ENCODE measurements around the gene SBK3.
A peak's percentile ranks its signal among the peaks of the same experiment; 100 is the strongest.
"Not testable (repeated sequence)": the region's sequence is repeated elsewhere in the genome, so short reads cannot be mapped to it uniquely, and the experiment has no call there.

SBK3 gene

DNA sequence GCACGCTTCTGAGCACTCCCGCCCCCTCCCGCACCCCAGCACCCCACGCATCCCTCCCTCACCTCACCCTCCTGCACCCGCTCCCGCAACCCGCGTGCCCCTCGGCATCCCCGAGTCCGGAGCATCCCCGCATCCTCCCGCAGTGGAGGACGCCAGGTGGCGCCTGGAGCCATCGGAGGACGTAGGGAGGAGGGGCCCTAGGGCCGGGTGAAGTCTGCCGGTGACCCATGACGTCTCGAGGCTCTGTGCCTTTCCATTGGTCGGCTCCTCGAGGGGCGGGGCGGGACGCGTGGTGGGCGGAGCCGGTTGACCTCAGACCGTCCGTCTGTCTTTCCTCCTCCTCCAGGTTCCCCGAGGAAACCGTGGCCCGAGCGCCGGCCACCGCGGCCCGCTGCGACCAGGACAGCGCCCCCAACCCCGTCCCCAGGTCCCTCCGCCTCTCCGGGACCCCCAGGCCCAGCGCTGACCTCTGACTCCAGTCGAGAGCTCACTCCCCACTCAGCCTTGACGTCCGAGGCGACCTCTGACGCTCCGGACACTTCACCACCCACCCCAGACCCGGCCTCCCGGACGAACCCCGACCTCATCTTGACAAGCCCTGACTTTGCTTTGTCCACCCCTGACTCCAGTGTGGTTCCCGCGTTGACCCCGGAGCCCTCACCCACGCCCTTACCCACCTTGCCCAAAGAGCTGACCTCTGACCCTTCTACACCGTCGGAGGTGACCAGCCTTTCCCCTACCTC is 28.3 kb downstream of the SBK3 start:
- peak; percentile 82 for DNase-seq

DNA sequence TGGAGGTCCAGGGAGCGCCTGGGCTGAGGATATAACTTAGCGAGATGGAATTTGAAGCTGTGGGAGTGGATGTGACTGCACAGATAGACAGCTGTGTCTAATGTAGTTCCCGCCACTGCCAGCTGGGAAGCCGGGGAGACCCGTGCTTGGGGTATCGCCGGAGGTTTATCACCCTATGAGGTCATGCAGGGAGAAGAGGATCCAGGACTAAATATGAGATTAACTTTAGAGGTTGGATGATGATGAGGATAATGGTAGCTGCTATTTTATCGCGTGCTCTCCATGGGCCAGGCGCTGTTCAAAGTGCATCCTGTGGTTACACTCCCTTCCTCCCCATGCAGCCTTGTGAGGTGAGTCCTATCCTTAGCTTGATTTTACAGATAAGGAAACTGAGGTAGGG is 37.2 kb downstream of the SBK3 start:
- no peak for DNase-seq

DNA sequence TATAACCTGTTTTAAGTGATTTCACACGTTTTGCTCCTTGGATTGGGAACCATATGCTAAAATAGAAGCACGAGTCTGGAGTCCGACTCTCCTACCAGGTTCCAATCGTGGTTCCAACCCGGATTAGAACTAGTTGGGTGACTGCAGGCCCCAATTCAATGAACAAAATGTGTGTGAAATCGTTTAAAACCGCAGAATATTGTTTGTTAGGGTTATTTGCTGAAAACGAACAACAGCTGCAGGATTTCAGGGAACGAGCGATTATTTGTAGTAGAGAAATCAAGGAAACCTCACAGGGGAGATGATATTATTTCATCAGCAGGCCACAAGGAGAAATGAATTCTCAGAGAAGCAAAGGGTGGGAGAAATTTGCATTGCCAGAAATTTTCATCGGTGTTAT is 40.4 kb downstream of the SBK3 start:
- no peak for DNase-seq

DNA sequence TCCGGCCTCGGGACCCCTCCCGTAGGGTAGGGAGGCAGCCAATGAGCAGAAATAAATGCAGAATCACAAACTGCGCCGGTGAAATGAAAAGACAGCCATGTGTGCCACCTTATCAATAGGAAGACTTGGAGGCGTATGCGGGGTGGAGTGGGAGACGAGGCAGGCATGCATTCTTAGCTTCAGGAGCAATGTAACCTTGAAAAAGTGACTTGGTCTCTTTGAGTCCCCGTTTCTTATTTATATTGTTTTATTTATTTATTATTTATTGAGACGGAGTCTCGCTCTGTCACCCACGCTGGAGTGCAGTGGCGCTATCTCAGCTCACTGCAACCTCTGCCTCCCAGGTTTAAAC is 41.1 kb downstream of the SBK3 start:
- no peak for DNase-seq

DNA sequence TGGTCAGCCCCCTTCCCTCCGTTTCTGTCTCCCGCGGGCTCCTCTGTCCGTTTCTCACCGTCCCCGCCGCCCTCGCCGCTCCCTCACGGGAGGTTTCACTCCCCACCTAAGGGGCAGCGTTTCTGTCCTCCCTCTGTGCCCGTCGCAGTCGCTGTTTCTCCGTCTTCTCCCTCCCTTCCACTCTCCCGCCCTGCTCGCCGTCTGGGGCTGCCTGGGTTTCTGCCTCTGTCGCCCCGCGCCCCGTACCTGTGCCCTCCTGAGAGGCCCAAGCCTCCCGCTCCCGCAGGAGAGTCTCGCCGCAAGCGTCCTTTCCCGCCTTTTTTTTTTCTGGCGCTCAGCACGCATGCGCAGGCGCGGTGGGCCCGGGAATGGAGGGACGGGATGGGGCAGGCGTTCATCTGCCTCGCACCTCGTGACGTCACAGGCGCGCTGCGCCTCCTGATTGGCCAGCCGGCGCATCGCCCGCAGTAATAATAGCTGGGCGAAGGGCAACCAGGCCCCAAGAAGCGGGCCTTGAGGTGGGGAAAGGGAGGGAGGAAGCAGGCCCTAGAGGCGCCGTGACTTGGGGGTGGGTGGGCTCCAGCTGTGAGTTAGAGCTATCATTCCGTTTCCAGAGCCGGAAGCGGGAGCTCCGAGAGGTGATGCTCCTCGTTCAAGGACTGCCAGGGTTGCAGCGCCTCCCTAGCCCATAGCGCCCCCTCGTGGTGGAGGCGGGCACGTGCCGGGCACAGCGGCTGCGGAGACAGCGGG is 41.7 kb downstream of the SBK3 start:
- peak; percentile 83 for DNase-seq

DNA sequence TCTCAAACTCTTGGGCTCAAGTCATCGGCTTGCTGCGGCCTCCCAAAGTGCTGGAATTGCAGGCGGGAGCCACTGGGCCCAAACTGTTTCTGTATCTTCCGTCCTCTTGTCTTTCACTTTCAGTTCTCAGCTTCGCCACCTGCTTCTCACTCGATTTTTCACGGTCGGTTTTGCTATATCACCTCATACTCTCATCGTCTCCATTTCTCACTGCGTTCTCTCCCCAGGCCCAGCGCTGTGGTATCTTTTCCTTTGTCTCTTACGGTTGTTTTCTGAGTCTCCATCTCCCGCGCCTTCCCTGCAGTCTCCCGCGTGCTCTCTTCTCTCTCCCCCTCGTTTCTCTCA is 42.2 kb downstream of the SBK3 start:
- DNase-seq: no peak

DNA sequence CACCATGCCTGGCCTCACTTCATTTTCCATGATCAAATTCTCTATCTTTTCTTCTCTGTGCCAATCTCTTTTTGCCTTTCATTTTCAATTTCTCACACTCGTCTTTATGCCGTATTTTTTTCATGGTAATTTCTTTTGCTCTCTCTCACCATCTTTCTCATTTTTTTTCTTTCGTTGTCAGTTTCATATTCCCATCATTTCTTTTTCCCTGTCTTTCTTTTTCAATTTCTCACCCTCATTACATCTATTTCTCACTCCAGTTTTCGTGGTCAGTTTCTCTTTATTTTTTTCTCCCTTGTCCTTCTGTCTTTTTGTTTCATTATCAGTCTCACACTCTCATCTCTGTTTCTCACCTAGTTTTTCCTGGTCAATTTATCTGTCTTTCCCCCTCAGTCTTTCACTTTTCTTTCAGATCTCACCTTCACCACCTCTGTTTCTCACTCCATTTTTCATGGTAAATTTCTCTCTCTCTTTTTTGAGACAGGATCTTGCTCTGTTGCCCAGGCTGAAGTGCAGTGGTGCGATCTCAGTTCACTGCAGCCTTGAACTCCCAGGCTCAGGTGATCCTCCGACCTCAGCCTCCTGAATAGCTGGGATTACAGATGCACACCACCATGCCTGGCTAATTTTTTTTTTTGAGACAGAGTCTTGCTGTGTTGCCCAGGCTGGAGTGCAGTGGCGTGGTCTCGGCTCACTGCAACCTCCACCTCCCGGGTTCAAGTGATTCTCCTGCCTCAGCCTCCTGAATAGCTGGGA is 43.0 kb downstream of the SBK3 start:
- DNase-seq: no peak

DNA sequence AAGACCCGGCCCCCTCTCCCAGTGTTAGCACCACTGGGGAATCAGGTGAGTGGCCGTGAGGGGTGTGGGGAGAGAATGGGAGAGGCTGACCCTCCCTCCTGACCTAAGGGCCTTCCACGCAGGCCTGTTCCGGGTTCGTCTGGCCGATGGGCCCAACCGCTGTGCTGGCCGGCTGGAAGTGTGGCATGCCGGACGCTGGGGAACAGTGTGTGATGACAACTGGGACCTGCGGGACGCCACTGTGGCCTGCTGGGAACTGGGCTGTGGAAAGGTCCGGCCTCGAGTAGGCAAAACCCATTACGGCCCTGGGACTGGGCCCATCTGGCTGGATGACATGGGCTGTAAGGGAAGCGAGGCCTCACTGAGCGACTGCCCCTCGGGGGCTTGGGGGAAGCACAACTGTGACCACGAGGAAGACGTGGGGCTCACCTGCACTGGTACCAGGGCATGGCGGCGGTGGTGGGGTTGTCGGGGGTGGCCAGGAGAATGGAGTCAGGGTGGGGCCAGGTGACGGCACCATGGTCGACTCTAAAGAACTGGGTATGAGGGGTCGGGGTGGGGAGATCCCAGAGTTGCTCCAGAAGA is 44.9 kb downstream of the SBK3 start:
- DNase-seq: no peak

DNA sequence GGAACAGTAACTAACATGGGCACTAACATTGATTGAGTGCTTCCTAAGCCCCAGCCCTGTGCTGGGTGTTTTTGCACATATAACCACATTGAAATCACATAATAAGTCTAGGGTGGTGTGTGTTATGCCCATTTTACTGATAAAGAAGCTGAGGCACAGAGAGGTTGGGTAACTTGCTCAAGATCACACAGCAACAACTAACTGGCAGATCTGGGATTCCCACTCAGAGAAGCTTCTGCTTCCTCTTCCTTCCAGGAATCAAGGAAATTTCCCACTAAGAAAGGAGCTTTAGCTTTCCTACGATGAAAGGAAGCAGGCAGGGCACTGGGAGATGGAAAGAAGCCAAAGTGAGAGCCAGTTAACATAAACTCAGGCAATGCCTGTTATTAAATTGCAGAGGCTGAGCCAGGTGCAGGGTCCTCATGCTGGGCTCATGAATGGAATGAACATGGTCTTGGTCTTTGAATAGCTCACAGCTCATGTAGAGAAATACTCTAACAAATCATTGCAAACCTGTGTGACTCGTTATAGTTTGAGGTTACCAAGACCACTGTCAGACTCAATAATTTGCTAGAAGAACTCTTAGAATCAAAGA is 47.0 kb downstream of the SBK3 start:
- no peak for DNase-seq

DNA sequence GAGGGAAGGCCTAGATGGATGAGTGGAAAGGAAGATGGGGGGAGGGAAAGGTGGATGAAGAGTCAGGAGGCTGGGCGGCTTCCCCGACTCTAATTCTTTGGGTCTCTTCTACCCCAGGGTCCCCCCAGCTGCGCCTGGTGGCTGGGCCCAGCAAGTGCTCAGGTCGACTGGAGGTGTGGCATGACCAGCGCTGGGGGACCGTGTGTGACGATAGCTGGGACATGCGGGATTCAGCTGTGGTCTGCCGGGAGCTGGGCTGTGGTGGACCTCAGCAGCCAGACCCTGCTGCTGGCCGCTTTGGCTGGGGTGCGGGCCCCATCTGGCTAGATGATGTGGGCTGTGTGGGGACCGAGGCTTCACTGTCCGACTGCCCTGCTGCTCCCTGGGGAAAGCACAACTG is 47.6 kb downstream of the SBK3 start:
- DNase-seq: no peak

DNA sequence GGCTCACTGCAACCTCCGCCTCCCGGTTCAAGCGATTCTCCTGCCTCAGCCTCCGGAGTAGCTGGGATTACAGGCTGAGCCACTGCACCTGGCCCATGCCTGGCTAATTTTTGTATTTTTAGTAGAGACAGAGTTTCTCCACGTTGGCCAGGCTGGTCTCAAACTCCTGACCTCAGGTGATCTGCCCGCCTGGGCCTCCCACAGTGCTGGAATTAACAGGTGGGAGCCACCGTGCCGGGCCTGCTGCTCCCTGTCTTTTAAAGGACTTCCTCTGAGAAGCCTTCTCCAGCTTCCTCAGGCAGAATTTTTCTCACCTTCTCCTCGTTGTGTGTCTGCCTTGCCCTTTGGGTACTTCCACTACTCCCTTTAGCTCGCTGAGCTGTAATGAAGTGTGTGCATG is 48.5 kb downstream of the SBK3 start:
- DNase-seq: not testable (repeated sequence)

DNA sequence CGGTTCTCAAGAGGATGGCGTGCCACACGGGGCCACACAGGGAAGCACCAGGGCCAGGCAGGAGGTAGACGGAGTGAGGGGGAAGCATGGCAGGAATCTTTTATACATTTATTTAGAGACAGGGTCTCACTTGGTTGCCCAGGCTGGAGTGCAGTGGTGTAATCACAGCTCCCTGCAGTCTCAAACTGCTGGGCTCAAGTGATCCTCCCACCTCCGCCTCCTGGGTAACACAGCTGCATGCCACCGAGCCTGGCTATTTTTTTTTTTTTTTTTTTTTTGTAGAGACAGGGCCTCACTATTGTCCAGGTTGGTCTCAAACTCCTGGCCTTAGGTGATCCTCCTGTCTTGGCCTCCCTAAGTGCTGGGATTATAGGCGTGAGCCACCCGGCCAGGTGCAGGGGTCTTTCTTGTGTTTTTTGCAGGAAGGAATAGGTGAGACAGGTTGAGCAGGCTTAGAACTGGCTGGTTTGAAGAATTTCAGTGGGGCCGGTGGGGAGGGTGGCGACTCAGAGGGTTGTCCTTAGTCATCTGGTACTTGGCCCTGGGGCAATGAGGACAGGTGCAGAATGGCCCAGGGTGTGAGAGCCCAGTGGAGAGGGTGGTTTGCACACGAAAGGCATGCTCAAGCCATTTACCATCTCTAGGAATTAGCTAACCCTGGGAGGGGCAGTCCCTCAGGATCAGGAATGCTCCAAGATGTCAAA is 49.5 kb downstream of the SBK3 start:
- DNase-seq: no peak

DNA sequence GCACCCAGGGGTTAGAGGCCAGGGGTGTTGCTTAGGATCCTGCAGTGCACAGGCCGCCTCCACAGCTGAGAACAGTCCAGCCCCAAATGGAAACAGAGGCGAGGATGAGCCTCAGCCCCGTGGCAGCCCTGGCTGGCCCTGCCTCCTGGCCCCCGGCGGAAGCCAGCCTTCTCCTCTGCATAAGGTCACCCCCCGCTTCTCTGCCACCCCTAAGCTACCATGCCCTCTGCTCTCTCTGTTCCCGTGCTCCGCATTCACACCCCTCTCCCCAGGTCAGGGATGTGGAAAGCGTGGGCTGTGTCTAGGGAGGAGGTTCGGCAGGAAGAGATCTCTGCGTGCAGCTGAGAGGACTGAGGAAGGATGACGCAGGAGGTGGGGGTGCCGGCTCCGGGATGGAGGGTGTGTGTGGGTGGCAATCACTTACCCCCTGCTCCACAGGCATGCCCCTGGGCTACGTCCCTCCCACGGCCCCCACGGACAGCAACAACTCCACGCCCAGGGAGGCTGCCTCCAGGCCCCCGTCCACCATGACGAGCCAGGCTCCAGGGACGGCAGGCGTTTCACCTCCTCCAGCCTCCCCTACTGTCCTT is 51.1 kb downstream of the SBK3 start:
- DNase-seq: no peak

DNA sequence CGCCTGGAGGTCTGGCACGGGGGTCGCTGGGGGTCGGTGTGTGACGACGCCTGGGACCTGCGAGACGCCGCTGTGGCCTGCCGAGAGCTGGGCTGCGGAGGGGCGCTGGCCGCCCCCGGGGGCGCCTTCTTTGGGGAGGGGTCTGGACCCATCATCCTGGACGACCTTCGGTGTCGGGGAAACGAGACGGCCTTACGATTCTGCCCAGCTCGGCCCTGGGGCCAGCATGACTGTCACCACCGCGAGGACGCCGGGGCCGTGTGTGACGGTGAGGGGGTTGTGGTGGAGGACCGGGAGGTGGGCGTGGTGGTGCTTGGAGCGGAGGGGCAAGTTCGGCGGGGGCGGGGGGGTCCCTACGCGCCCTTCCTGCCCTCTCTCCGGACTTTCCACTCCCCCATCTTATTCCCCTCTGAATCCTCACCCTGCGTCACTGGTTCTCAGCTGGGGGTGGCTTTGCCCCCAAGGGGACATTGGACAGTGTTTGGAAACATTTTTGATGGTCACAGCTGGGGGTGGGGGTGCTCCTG is 51.6 kb downstream of the SBK3 start:
- DNase-seq: no peak

DNA sequence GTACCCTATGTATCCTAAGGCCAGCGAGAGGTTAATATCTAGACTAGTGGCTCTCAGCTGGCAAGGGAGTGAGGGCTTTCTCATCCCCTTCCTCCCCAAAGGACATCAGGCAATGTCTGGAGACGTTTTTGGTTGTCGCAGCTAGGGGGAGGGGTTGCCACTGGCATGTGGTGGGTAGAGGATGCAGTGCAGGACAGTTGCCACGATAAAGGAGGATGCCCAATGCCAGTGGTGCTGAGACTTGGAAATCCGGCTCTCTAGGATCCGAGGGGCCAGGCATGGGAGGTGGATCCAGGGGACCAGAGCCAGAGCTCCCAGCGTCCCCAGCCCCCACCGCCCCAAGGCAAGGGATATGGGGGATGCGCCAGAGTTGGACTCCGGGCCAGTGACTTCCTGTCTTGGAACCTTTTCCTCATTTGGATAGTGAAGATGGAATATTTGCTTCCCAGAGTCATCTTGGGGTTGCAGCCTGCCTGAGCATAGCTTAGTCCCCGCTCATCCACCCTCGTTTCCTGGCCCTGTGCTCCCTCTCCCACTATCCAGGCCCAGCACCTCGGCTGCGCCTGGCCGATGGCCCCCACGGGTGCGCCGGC is 52.2 kb downstream of the SBK3 start:
- DNase-seq: no peak

DNA sequence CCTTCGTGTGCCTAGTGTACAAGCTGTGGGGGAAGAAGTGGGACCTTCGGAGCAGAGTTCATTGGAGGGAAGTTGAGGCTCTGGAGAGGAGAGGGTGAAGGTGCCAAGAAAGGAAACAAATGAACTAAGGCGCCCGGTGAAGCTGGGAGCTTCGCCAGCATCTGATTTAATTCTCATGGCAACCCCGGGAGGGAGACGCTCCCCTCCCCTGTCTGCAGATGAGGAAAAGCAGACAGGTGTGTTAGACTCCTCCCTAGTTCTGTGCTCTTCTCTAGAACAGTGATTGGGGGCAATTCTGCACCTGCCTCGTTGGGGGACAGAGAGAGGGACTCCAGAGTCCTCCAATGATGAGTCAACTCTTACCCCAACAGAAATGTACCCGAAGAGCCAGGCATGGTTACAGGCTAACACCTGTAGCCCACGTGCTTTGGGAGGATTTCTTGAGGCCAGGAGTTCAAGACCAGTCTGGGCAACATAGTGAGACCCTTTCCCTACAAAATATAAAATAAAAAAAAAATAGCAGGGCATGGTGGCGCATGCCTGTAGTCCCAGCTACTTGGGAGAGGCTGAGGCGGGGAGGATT is 52.9 kb downstream of the SBK3 start:
- peak; percentile 23 for DNase-seq

DNA sequence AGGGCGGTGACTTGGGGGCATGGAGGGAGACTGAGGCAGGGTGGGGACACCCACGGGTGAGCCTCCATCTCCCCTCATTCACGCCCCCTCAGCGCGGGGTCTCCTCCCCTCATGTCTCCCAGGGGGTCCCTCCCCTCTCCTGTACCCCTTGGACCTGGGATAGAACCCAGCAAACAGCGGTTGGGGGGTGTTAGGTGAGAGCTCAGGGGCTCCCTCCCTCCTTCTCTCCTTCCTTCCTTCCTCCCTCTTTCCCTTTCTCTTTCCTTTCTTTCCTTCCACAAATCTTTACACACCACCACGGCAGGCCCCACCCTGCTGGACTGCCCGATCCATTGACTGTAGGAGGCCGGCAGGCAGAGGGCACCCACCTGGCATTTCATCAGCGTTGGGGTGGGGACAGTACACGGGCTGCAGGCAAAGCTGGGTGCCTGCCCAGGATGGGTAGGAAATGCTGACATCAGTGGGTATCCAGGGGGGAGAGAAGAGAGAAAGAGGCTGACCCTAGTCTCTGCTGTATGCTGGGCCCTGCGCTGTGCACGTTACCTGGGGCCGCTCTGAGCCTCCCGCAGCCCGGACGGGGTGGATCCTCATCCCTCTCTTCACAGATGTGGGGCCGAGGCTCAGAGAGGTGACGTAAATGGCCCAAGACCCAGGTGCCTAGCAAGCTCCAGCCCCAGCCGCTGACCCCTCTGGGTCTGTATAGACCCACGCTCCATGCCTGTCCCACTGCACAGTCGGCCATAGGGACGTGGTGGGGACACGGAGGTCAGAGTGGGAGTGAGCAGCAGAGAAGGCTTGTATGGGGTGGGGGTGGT is 53.6 kb downstream of the SBK3 start:
- DNase-seq: no peak
